Myocyte (in vitro differentiated cells): Measurements from ENCODE around the gene SAT1. TPM values are rescaled to one million over a fixed set of nuclear protein-coding genes. Genes with fewer than 3 reads are reported as not detected.

Experiments used
- total RNA-seq: library from RNA; depleted of rRNA; stranded (reverse); fragments of >200 nt; gene quantifications from 2 replicates; pipeline ENCODE4 v1.2.3, GENCODE V29; 2014

Gene SAT1
- total RNA-seq, 1 donor from 2014 or later: 43.6 TPM

Other genes with a start within 250 kb of the SAT1 start
- 93.4 and 103 TPM in 2 replicates for gene PRDX4, start 115.7 kb upstream of the SAT1 start, total RNA-seq
- 73.0 and 77.2 TPM in 2 replicates for gene ACOT9, start 39.9 kb upstream of the SAT1 start, total RNA-seq
- gene APOO, start 124.8 kb downstream of the SAT1 start, total RNA-seq: 19.6 and 25.6 TPM in 2 replicates
- gene CXorf58, start 124.8 kb downstream of the SAT1 start, total RNA-seq: 0.16 TPM in 1 of 2 replicates, not detected in the other
- 11.3 and 21.2 TPM in 2 replicates for gene KLHL15, start 244.0 kb downstream of the SAT1 start, total RNA-seq